ENCODE measurements around the gene KIF4A. TPM values are rescaled to one million over a fixed set of nuclear protein-coding genes. Genes with fewer than 3 reads are reported as not detected.
A peak's percentile ranks its signal among the peaks of the same experiment; 100 is the strongest.
"Not testable (repeated sequence)": the region's sequence is repeated elsewhere in the genome, so short reads cannot be mapped to it uniquely, and the experiment has no call there.

KIF4A gene
- 10 to 100 TPM in 1 of 4 donors, under 1 TPM in 1, not detected in 2; under 0.01 to 11.1 TPM for total RNA-seq

GRCh38 chrX:70289793-70290770, at the start of gene KIF4A, which contains the start of gene PDZD11:
KIF4A (plus strand) TSS chrX:70290104; CDS start chrX:70290459, 355 bp downstream.
PDZD11 (minus strand) TSS chrX:70289927; CDS start chrX:70289341, 586 bp downstream.
- TF ChIP-seq POLR2A (IDR thresholded peaks at IDR 0.05) = no peak
- no peak for TF ChIP-seq CTCF (IDR thresholded peaks at IDR 0.05)
- peak within 1 kb of the TSS; percentile 62 to 67 for H3K27ac ChIP-seq
- H3K4me1 ChIP-seq = no peaks in the 10 kb centered on the region
- peak; percentile 60 to 77 for DNase-seq
- H3K36me3 ChIP-seq = no peaks in the 10 kb centered on the region
- peak within 1 kb of the TSS; percentile 35 to 41 for H3K4me3 ChIP-seq
- intact Hi-C loops (cut with DNase I; ENCODE audit: low total_unique reads) = no loop called here
- no peaks in the 10 kb centered on the region for H3K9me3 ChIP-seq
- H3K27me3 ChIP-seq = no peaks in the 10 kb centered on the region

- Histone ChIP-seq H3K27ac (no peak overlapping the region), H3K9me3 (no peaks in the 10 kb centered on the region), H3K36me3 (no peaks in the 10 kb centered on the region), H3K4me1 (no peaks in the 10 kb centered on the region), H3K4me3 (no peak overlapping the region), H3K27me3 (no peaks in the 10 kb centered on the region)
- no peak for TF ChIP-seq POLR2A (IDR thresholded peaks at IDR 0.05)
- TF ChIP-seq CTCF (IDR thresholded peaks at IDR 0.05) = no peak
- no peak for DNase-seq
- intact Hi-C loops (cut with DNase I; ENCODE audit: low total_unique reads) = no loop called here
Measured at GRCh38 chrX:70240751-70241150, 49.2 kb upstream of the KIF4A start.

- intact Hi-C loops (cut with DNase I; ENCODE audit: low total_unique reads) = no loop called here
- Histone ChIP-seq H3K9me3 (no peaks in the 10 kb centered on the region), H3K4me3 (no peak overlapping the region), H3K36me3 (no peaks in the 10 kb centered on the region), H3K4me1 (no peaks in the 10 kb centered on the region), H3K27ac (no peak overlapping the region), H3K27me3 (no peaks in the 10 kb centered on the region)
- DNase-seq = no peak
- TF ChIP-seq POLR2A (IDR thresholded peaks at IDR 0.05) (no peak), CTCF (IDR thresholded peaks at IDR 0.05) (no peak)
Measured at GRCh38 chrX:70241501-70241900, 48.4 kb upstream of the KIF4A start.

- H3K9me3 ChIP-seq; intact Hi-C loops (cut with DNase I; ENCODE audit: low total_unique reads); H3K27me3 ChIP-seq; H3K27ac ChIP-seq; DNase-seq; H3K4me1 ChIP-seq; H3K36me3 ChIP-seq; H3K4me3 ChIP-seq: not testable (repeated sequence)
Measured at GRCh38 chrX:70243601-70244000, 46.3 kb upstream of the KIF4A start.

GRCh38 chrX:70244881-70245280, 45.0 kb upstream of the KIF4A start:
- TF ChIP-seq POLR2A (IDR thresholded peaks at IDR 0.05) = no peak
- TF ChIP-seq CTCF (IDR thresholded peaks at IDR 0.05) = no peak
- Histone ChIP-seq H3K27ac (no peak overlapping the region), H3K4me3 (no peak overlapping the region), H3K4me1 (no peaks in the 10 kb centered on the region), H3K36me3 (no peaks in the 10 kb centered on the region), H3K27me3 (no peaks in the 10 kb centered on the region), H3K9me3 (no peaks in the 10 kb centered on the region)
- intact Hi-C loops (cut with DNase I; ENCODE audit: low total_unique reads) = no loop called here
- DNase-seq = no peak

Measured in uterus (tissue), 4 donors.